ENCODE data around the gene PSMB2. TPM values are rescaled to one million over a fixed set of nuclear protein-coding genes. Genes with fewer than 3 reads are reported as not detected.
"Not testable (repeated sequence)": the region's sequence is repeated elsewhere in the genome, so short reads cannot be mapped to it uniquely, and the experiment has no call there.

PSMB2 gene
- total RNA-seq, 2 experiments from 2014 or later, result 28.7 to 86.3 TPM

- DNase-seq (ENCODE audit: low spot score), result no peak
- H3K36me3 ChIP-seq (ENCODE audit: insufficient read depth, low read length), result no peaks in the 10 kb centered on the region
- no peak overlapping the region for H2AFZ ChIP-seq (ENCODE audit: low read length)
- no peaks in the 10 kb centered on the region for H4K20me1 ChIP-seq (ENCODE audit: insufficient read depth, low read length)
- no peaks in the 10 kb centered on the region for H3K79me2 ChIP-seq (ENCODE audit: insufficient read depth, low read depth, low read length)
- POLR2A ChIA-PET, result no interaction called here
- no peaks in the 10 kb centered on the region for H3K9me3 ChIP-seq (ENCODE audit: low read length)
- H3K4me3 ChIP-seq (ENCODE audit: low read depth, low read length, poor library complexity, severe bottlenecking), result no peak overlapping the region
- CTCF ChIA-PET (ENCODE audit: unreplicated experiment), result no interaction called here
- TF ChIP-seq CTCF (conservative IDR thresholded peaks at IDR 0.05; ENCODE audit: low read length) (no peak), EZH2phosphoT487 (IDR thresholded peaks at IDR 0.05; ENCODE audit: borderline replicate concordance, low read depth, low read length) (no peak)
- H3K4me2 ChIP-seq (ENCODE audit: low read length), result no peak overlapping the region
- no peaks in the 10 kb centered on the region for H3K9me2 ChIP-seq (ENCODE audit: insufficient read depth, low read length)
- BruUV-seq (replicated peaks), result no TSS peak
- H3K27ac ChIP-seq (ENCODE audit: low read depth, low read length, poor library complexity, severe bottlenecking), result no peak overlapping the region
- intact Hi-C loops (cut with micrococcal nuclease; ENCODE audit: unreplicated experiment), result no loop called here
- no peaks in the 10 kb centered on the region for H3K4me1 ChIP-seq (ENCODE audit: insufficient read depth, low read length, poor library complexity, severe bottlenecking)
Measured at GRCh38 chr1:35587736-35588135, 53.6 kb downstream of the PSMB2 start.

GRCh38 chr1:35586808-35587207 is 54.5 kb downstream of the PSMB2 start:
- ChIA-PET POLR2A (no interaction called here), CTCF (ENCODE audit: unreplicated experiment) (no interaction called here)
- BruUV-seq (replicated peaks), result no TSS peak
- H3K9me3 ChIP-seq (ENCODE audit: low read length), result no peaks in the 10 kb centered on the region
- no peaks in the 10 kb centered on the region for H3K36me3 ChIP-seq (ENCODE audit: insufficient read depth, low read length)
- H3K27ac ChIP-seq (ENCODE audit: low read depth, low read length, poor library complexity, severe bottlenecking), result no peak overlapping the region
- no peaks in the 10 kb centered on the region for H3K79me2 ChIP-seq (ENCODE audit: insufficient read depth, low read depth, low read length)
- no peak for TF ChIP-seq CTCF (conservative IDR thresholded peaks at IDR 0.05; ENCODE audit: low read length)
- TF ChIP-seq EZH2phosphoT487 (IDR thresholded peaks at IDR 0.05; ENCODE audit: borderline replicate concordance, low read depth, low read length), result no peak
- no peak overlapping the region for H3K4me3 ChIP-seq (ENCODE audit: low read depth, low read length, poor library complexity, severe bottlenecking)
- DNase-seq (ENCODE audit: low spot score), result no peak
- no peak overlapping the region for H2AFZ ChIP-seq (ENCODE audit: low read length)
- no peaks in the 10 kb centered on the region for H3K4me1 ChIP-seq (ENCODE audit: insufficient read depth, low read length, poor library complexity, severe bottlenecking)
- H3K9me2 ChIP-seq (ENCODE audit: insufficient read depth, low read length), result no peaks in the 10 kb centered on the region
- no peaks in the 10 kb centered on the region for H4K20me1 ChIP-seq (ENCODE audit: insufficient read depth, low read length)
- intact Hi-C loops (cut with micrococcal nuclease; ENCODE audit: unreplicated experiment), result no loop called here
- H3K4me2 ChIP-seq (ENCODE audit: low read length), result no peak overlapping the region

- DNase-seq (ENCODE audit: low spot score); BruUV-seq (replicated peaks); H3K27ac ChIP-seq (ENCODE audit: low read depth, low read length, poor library complexity, severe bottlenecking); H3K79me2 ChIP-seq (ENCODE audit: insufficient read depth, low read depth, low read length); POLR2A ChIA-PET; H3K4me3 ChIP-seq (ENCODE audit: low read depth, low read length, poor library complexity, severe bottlenecking); H3K9me2 ChIP-seq (ENCODE audit: insufficient read depth, low read length); H3K36me3 ChIP-seq (ENCODE audit: insufficient read depth, low read length); H2AFZ ChIP-seq (ENCODE audit: low read length); intact Hi-C loops (cut with micrococcal nuclease; ENCODE audit: unreplicated experiment); H3K4me2 ChIP-seq (ENCODE audit: low read length); H3K9me3 ChIP-seq (ENCODE audit: low read length); H3K4me1 ChIP-seq (ENCODE audit: insufficient read depth, low read length, poor library complexity, severe bottlenecking); H4K20me1 ChIP-seq (ENCODE audit: insufficient read depth, low read length): not testable (repeated sequence)
- CTCF ChIA-PET (ENCODE audit: unreplicated experiment), result interaction anchor here (0.6 kb wide), 1 partner anchor 144 kb away, joined by 3 read pairs; no protein-coding TSS in a partner anchor
Measured at GRCh38 chr1:35585805-35586204, 55.5 kb downstream of the PSMB2 start.
